Measurements from ENCODE around the gene SLC25A11. TPM values are rescaled to one million over a fixed set of nuclear protein-coding genes. Genes with fewer than 3 reads are reported as not detected.

SLC25A11 gene
- total RNA-seq, 1 experiment from 2014 or later: 103 TPM

GRCh38 chr17:4895657-4896331 is 44.1 kb downstream of the SLC25A11 start:
- no peak for DNase-seq (ENCODE audit: low read depth)

GRCh38 chr17:4895121-4895520 is 44.7 kb downstream of the SLC25A11 start:
- no peak for DNase-seq (ENCODE audit: low read depth)

DNA sequence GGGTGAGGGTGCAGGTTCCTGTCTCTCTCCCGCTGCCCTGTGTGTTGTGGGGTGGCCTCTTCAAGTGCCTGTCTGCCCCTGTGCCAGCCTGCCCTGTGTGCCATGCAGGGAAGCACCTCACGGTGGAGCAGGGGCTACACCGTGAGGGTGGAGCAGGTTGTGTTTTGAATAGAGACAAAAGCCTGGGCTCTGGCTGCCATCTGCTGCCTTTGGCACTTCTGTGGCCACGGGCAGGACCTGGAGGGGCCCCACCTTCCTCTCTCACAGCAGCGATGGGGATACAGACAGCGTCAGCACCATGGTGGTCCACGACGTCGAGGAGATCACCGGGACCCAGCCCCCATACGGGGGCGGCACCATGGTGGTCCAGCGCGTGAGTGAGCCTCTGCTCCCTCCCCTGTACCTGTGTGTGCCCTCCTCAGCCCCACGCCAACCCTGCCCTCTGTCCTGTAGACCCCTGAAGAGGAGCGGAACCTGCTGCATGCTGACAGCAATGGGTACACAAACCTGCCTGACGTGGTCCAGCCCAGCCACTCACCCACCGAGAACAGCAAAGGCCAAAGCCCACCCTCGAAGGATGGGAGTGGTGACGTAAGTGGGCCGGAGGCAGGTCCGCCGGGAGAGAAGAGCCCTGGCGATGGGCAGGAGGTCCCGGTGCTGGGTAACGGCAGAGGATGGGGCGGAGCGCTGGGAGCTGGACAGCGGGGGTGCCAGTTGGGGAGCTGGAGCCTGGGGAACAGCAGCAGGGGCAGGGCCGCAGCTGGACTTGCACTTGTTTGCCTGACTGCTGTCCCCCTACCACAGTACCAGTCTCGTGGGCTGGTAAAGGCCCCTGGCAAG is 45.9 kb downstream of the SLC25A11 start:
- no peak for DNase-seq (ENCODE audit: low read depth)

GRCh38 chr17:4893272-4893671 is 46.6 kb downstream of the SLC25A11 start:
- DNase-seq (ENCODE audit: low read depth): no peak

DNA sequence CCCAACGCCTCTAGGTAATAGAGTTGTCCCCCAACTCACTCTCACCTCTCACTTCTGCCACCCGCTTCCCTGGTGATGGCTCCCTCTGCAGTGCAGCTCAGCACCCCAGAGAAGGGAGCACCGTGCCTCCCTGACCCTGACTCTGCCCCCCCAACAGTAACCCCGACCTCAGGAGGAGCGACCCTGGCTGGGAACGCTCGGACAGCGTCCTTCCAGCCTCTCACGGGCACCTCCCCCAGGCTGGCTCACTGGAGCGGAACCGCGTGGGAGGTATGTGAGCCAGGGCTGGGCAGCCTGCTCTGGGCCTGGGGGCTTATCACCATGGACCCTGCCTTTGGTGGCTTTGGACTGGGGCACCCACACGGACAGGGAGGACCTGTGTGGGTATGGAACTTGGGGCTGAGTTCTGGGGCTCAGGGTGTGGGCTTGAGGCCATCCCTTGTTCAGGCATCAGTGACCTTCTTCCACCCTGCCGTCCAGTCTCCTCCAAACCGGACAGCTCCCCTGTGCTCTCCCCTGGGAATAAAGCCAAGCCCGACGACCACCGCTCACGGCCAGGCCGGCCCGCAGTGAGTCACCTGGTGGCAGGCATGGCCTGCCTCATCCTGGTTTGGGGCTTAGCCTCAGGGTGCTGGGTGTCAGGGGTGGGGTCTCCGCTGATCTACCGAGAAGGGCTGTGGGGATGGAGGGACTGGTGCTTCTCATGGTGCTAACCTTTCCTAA is 47.2 kb downstream of the SLC25A11 start:
- no peak for DNase-seq (ENCODE audit: low read depth)

DNA sequence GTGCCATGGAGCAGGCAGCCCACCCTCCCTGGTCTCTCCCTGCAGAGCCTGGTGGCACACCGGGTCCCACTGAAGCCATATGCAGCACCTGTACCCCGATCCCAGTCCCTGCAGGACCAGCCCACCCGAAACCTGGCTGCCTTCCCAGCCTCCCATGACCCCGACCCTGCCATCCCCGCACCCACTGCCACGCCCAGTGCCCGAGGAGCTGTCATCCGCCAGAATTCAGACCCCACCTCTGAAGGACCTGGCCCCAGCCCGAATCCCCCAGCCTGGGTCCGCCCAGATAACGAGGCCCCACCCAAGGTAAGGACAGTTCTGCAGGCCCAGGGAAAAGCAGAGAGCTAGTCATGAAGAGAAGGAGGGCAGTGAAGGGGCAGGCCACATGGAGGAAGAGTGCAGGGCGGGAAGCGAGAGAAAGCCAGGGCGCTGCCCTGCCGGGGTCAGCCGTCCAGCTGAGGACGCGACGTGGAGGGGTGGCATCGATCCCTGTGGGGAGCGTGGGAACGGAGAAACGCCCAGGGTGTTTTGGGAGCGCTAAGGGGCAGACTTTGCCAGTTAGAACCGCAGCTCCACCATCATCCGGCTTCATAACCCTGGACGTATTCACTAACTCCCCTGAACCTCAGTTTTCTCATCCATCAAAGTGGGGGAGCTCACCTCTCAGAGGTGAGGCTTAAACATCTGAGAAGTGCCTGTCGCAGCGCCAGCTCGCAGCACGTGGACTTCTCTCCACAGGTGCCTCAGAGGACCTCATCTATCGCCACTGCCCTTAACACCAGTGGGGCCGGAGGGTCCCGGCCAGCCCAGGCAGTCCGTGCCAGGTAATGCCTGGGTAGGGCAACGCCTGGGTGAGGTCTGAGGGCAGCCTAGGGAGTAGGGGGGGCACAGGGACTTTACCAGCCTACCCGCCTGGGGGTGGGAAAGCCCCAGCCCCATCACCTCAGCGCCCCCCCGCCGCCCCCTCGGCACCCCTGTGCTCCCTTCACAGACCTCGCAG is 48.1 kb downstream of the SLC25A11 start:
- no peak for DNase-seq (ENCODE audit: low read depth)

GRCh38 chr17:4887581-4887980 is 52.3 kb downstream of the SLC25A11 start:
- no peak for DNase-seq (ENCODE audit: low read depth)

Other genes starting within 250 kb of the SLC25A11 start
- 12.5 and 20.8 TPM in 2 replicates for gene PELP1, start 235.9 kb downstream of the SLC25A11 start, total RNA-seq (2014; rRNA removed; shearing (Covaris generic))
- 12.5 and 15.4 TPM in 2 replicates for gene ARRB2, start 229.4 kb downstream of the SLC25A11 start, total RNA-seq (2014; rRNA removed; shearing (Covaris generic))
- 15.4 and 18.7 TPM in 2 replicates for gene MED11, start 208.6 kb downstream of the SLC25A11 start, total RNA-seq (2014; rRNA removed; shearing (Covaris generic))
- not detected in 2 replicates for gene ZMYND15, start 200.2 kb downstream of the SLC25A11 start, total RNA-seq (2014; rRNA removed; shearing (Covaris generic))
- gene CXCL16, start 200.1 kb downstream of the SLC25A11 start, total RNA-seq (2014; rRNA removed; shearing (Covaris generic)): 2.9 and 5.5 TPM in 2 replicates
- not detected in 2 replicates for gene TM4SF5, start 168.2 kb downstream of the SLC25A11 start, total RNA-seq (2014; rRNA removed; shearing (Covaris generic))
- gene VMO1, start 153.7 kb downstream of the SLC25A11 start, total RNA-seq (2014; rRNA removed; shearing (Covaris generic)): 0.34 TPM in 1 of 2 replicates, not detected in the other
- not detected in 2 replicates for gene GLTPD2, start 151.1 kb downstream of the SLC25A11 start, total RNA-seq (2014; rRNA removed; shearing (Covaris generic))
- 296 and 331 TPM in 2 replicates for gene PSMB6, start 143.9 kb downstream of the SLC25A11 start, total RNA-seq (2014; rRNA removed; shearing (Covaris generic))
- 3.7 and 7.5 TPM in 2 replicates for gene PLD2, start 132.9 kb downstream of the SLC25A11 start, total RNA-seq (2014; rRNA removed; shearing (Covaris generic))
- gene MINK1, start 106.7 kb downstream of the SLC25A11 start, total RNA-seq (2014; rRNA removed; shearing (Covaris generic)): 20.2 and 28.7 TPM in 2 replicates
- 0.20 TPM in 1 of 2 replicates, not detected in the other for gene C17orf107, start 40.5 kb downstream of the SLC25A11 start, total RNA-seq (2014; rRNA removed; shearing (Covaris generic))
- gene CHRNE, start 36.9 kb downstream of the SLC25A11 start, total RNA-seq (2014; rRNA removed; shearing (Covaris generic)): 0.02 TPM in 1 of 2 replicates, not detected in the other
- 0.05 TPM in 1 of 2 replicates, not detected in the other for gene GP1BA, start 7.8 kb downstream of the SLC25A11 start, total RNA-seq (2014; rRNA removed; shearing (Covaris generic))
- 27.8 and 30.5 TPM in 2 replicates for gene RNF167, start 222 bp upstream of the SLC25A11 start, total RNA-seq (2014; rRNA removed; shearing (Covaris generic))
- gene PFN1, start 8.5 kb upstream of the SLC25A11 start, total RNA-seq (2014; rRNA removed; shearing (Covaris generic)): 1,238 and 1,483 TPM in 2 replicates
- gene ENO3, start 11.1 kb upstream of the SLC25A11 start, total RNA-seq (2014; rRNA removed; shearing (Covaris generic)): 0.27 and 1.1 TPM in 2 replicates
- gene SPAG7, start 27.8 kb upstream of the SLC25A11 start, total RNA-seq (2014; rRNA removed; shearing (Covaris generic)): 30.0 and 38.4 TPM in 2 replicates
- gene CAMTA2, start 47.6 kb upstream of the SLC25A11 start, total RNA-seq (2014; rRNA removed; shearing (Covaris generic)): 4.8 and 11.0 TPM in 2 replicates
- not detected in 2 replicates for gene INCA1, start 57.5 kb upstream of the SLC25A11 start, total RNA-seq (2014; rRNA removed; shearing (Covaris generic))
- 16.0 and 29.8 TPM in 2 replicates for gene KIF1C, start 57.9 kb upstream of the SLC25A11 start, total RNA-seq (2014; rRNA removed; shearing (Covaris generic))
- gene SLC52A1, start 95.4 kb upstream of the SLC25A11 start, total RNA-seq (2014; rRNA removed; shearing (Covaris generic)): 0.32 TPM in 1 of 2 replicates, not detected in the other
- 2.2 and 3.2 TPM in 2 replicates for gene ZFP3, start 138.4 kb upstream of the SLC25A11 start, total RNA-seq (2014; rRNA removed; shearing (Covaris generic))
- gene ZNF232, start 171.8 kb upstream of the SLC25A11 start, total RNA-seq (2014; rRNA removed; shearing (Covaris generic)): 7.1 and 8.9 TPM in 2 replicates
- gene USP6, start 176.0 kb upstream of the SLC25A11 start, total RNA-seq (2014; rRNA removed; shearing (Covaris generic)): 0.02 TPM in 1 of 2 replicates, not detected in the other

Data from M059J (cell line).